HepG2 (cell line): ENCODE results near the gene SOBP.
A peak's percentile ranks its signal among the peaks of the same experiment; 100 is the strongest.

ENCODE experiments used
- DMAP1 ChIP-seq: IDR thresholded peaks from 2 replicates; pipeline ENCODE4 v1.6.1; 2016
- IRF2 ChIP-seq: IDR thresholded peaks from 2 replicates; pipeline ENCODE4 v1.6.1; 2018; ENCODE audit warnings: missing genetic modification reagents, missing compliant biosample characterization
- KAT2B ChIP-seq: fragments of 150-350 bp; IDR thresholded peaks from 2 replicates; pipeline ENCODE4 v1.6.1; 2014; ENCODE audit warnings: low read depth, low read length, borderline replicate concordance
- RARA ChIP-seq: IDR thresholded peaks from 2 replicates; pipeline ENCODE4 v1.6.1; 2016; ENCODE audit warnings: missing genetic modification reagents, missing compliant biosample characterization
- RCOR2 ChIP-seq: IDR thresholded peaks from 2 replicates; pipeline ENCODE4 v1.6.1; 2016; ENCODE audit warnings: missing biosample characterization, missing genetic modification reagents
- SUZ12 ChIP-seq: fragments of 150-350 bp; IDR thresholded peaks from 2 replicates; pipeline ENCODE4 v1.6.1; 2014; ENCODE audit warnings: low read depth, low read length
- TCF12 ChIP-seq, 2 experiments: fragments of 450-650 bp in 1 of 2; sonication (generic) in 1 of 2; formaldehyde crosslinking in 1 of 2; IDR thresholded peaks; 2 replicates each; pipeline versions ENCODE4 v1.6.1 to v1.8.0; 2017 to 2022; ENCODE audit warnings: antibody characterized with exemption in 1 of 2, mild to moderate bottlenecking in 1 of 2, missing genetic modification reagents in 1 of 2, moderate library complexity in 1 of 2
- YY1 ChIP-seq: IDR thresholded peaks from 2 replicates; pipeline ENCODE4 v1.6.1; 2011; ENCODE audit warnings: low read length, low read depth, moderate library complexity, mild to moderate bottlenecking; ENCODE audit not compliant: insufficient read depth, insufficient replicate concordance
- TF ChIP-seq, protein P1 (sequence below): sonication (generic); formaldehyde crosslinking; IDR thresholded peaks from 2 replicates; pipeline ENCODE4 v1.4.0; 2020; ENCODE audit warnings: missing genetic modification reagents
- TF ChIP-seq, protein P2 (sequence below), 2 experiments: fragments of 450-650 bp in 1 of 2; sonication (generic) in 1 of 2; formaldehyde crosslinking in 1 of 2; IDR thresholded peaks; 2 replicates each; pipeline versions ENCODE4 v1.6.1 to v1.8.0; 2016 to 2022; ENCODE audit warnings: antibody characterized with exemption in 1 of 2, mild to moderate bottlenecking in 1 of 2, missing genetic modification reagents in 1 of 2
- TF ChIP-seq, protein P3 (sequence below): sonication (generic); formaldehyde crosslinking; IDR thresholded peaks from 2 replicates; pipeline ENCODE4 v1.8.1; 2023; ENCODE audit warnings: mild to moderate bottlenecking, missing genetic modification reagents
- TF ChIP-seq, protein P4 (sequence below), 2 experiments: sonication (generic) in 1 of 2; formaldehyde crosslinking in 1 of 2; IDR thresholded peaks; 2 replicates each; pipeline versions ENCODE4 v1.5.1 to v1.6.1; 2011 to 2020; ENCODE audit warnings: borderline replicate concordance in 1 of 2, low read depth in 1 of 2, low read length in 1 of 2, mild to moderate bottlenecking in 1 of 2, missing genetic modification reagents in 1 of 2, moderate library complexity in 1 of 2
- TF ChIP-seq, protein P5 (sequence below): IDR thresholded peaks from 2 replicates; pipeline ENCODE4 v1.6.1; 2012; ENCODE audit warnings: inconsistent platforms

DNA sequence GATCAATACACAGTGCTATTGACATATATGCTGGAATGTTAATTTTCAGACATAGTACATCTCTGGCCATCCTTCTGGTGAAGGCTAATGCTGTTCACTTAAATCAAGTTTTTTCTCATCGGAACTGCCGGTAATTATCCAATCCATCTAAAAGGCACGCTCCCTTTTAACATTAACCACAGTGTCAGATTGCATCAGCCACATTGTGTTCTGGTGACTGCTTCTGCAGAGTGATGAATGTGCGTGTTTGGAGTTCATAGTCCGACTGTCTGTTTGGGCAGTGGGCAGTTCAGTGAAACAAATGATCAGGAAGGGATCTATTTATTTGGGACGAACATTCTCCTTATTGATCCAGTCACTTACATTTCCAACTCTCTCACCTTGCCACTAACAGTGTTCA is 49.5 kb downstream of the SOBP start:
- TF ChIP-seq RCOR2 (CRISPR knock-in tag) (peak; percentile 75), TCF12 (IDR thresholded peaks at IDR 0.05) (no peak), TCF12 (CRISPR knock-in tag; IDR thresholded peaks at IDR 0.05) (no peak), SUZ12 (no peak), IRF2 (CRISPR knock-in tag) (peak; percentile 83), KAT2B (peak; percentile 59; the same call in 1 of the 2 replicates), YY1 (no peak), RARA (peak; percentile 77), DMAP1 (CRISPR knock-in tag) (peak; percentile 87)
- TF ChIP-seq, protein P1, sequence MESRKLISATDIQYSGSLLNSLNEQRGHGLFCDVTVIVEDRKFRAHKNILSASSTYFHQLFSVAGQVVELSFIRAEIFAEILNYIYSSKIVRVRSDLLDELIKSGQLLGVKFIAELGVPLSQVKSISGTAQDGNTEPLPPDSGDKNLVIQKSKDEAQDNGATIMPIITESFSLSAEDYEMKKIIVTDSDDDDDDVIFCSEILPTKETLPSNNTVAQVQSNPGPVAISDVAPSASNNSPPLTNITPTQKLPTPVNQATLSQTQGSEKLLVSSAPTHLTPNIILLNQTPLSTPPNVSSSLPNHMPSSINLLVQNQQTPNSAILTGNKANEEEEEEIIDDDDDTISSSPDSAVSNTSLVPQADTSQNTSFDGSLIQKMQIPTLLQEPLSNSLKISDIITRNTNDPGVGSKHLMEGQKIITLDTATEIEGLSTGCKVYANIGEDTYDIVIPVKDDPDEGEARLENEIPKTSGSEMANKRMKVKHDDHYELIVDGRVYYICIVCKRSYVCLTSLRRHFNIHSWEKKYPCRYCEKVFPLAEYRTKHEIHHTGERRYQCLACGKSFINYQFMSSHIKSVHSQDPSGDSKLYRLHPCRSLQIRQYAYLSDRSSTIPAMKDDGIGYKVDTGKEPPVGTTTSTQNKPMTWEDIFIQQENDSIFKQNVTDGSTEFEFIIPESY (CRISPR knock-in tag) = peak; percentile 61; the same call in 1 of the 2 replicates
- TF ChIP-seq, protein P2, sequence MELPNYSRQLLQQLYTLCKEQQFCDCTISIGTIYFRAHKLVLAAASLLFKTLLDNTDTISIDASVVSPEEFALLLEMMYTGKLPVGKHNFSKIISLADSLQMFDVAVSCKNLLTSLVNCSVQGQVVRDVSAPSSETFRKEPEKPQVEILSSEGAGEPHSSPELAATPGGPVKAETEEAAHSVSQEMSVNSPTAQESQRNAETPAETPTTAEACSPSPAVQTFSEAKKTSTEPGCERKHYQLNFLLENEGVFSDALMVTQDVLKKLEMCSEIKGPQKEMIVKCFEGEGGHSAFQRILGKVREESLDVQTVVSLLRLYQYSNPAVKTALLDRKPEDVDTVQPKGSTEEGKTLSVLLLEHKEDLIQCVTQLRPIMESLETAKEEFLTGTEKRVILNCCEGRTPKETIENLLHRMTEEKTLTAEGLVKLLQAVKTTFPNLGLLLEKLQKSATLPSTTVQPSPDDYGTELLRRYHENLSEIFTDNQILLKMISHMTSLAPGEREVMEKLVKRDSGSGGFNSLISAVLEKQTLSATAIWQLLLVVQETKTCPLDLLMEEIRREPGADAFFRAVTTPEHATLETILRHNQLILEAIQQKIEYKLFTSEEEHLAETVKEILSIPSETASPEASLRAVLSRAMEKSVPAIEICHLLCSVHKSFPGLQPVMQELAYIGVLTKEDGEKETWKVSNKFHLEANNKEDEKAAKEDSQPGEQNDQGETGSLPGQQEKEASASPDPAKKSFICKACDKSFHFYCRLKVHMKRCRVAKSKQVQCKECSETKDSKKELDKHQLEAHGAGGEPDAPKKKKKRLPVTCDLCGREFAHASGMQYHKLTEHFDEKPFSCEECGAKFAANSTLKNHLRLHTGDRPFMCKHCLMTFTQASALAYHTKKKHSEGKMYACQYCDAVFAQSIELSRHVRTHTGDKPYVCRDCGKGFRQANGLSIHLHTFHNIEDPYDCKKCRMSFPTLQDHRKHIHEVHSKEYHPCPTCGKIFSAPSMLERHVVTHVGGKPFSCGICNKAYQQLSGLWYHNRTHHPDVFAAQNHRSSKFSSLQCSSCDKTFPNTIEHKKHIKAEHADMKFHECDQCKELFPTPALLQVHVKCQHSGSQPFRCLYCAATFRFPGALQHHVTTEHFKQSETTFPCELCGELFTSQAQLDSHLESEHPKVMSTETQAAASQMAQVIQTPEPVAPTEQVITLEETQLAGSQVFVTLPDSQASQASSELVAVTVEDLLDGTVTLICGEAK (IDR thresholded peaks at IDR 0.05) = no peak
- TF ChIP-seq, protein P2 (CRISPR knock-in tag; IDR thresholded peaks at IDR 0.05) = no peak
- TF ChIP-seq, protein P3, sequence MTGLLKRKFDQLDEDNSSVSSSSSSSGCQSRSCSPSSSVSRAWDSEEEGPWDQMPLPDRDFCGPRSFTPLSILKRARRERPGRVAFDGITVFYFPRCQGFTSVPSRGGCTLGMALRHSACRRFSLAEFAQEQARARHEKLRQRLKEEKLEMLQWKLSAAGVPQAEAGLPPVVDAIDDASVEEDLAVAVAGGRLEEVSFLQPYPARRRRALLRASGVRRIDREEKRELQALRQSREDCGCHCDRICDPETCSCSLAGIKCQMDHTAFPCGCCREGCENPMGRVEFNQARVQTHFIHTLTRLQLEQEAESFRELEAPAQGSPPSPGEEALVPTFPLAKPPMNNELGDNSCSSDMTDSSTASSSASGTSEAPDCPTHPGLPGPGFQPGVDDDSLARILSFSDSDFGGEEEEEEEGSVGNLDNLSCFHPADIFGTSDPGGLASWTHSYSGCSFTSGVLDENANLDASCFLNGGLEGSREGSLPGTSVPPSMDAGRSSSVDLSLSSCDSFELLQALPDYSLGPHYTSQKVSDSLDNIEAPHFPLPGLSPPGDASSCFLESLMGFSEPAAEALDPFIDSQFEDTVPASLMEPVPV (CRISPR knock-in tag) = no peak
- TF ChIP-seq, protein P4, sequence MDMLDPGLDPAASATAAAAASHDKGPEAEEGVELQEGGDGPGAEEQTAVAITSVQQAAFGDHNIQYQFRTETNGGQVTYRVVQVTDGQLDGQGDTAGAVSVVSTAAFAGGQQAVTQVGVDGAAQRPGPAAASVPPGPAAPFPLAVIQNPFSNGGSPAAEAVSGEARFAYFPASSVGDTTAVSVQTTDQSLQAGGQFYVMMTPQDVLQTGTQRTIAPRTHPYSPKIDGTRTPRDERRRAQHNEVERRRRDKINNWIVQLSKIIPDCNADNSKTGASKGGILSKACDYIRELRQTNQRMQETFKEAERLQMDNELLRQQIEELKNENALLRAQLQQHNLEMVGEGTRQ (IDR thresholded peaks at IDR 0.05; ENCODE audit: low read depth, low read length) = no peak
- TF ChIP-seq, protein P4 (CRISPR knock-in tag; IDR thresholded peaks at IDR 0.05; ENCODE audit: borderline replicate concordance) = no peak
- TF ChIP-seq, protein P5, sequence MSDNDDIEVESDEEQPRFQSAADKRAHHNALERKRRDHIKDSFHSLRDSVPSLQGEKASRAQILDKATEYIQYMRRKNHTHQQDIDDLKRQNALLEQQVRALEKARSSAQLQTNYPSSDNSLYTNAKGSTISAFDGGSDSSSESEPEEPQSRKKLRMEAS = peak; percentile 88
